ENCODE results near the gene PCSK7.
A peak's percentile ranks its signal among the peaks of the same experiment; 100 is the strongest.
"Not testable (repeated sequence)": the region's sequence is repeated elsewhere in the genome, so short reads cannot be mapped to it uniquely, and the experiment has no call there.

The PCSK7 gene

GRCh38 chr11:117183724-117184349 lies 48.0 kb downstream of the PCSK7 start:
- no peak for DNase-seq (ENCODE audit: low spot score)
- FAIRE-seq: no peak

- not testable (repeated sequence) for FAIRE-seq; DNase-seq (ENCODE audit: low spot score)
These were observed 48.7 kb downstream of the PCSK7 start for GRCh38 chr11:117183178-117183577.

- FAIRE-seq: no peak
These were observed 49.3 kb downstream of the PCSK7 start for GRCh38 chr11:117182551-117182935.

GRCh38 chr11:117181586-117182550 lies 50.0 kb downstream of the PCSK7 start:
- FAIRE-seq: no peak
- DNase-seq (ENCODE audit: low spot score): no peak

More at GRCh38 chr11:117182551-117182935, 49.3 kb downstream of the PCSK7 start:
- DNase-seq (ENCODE audit: low spot score): no peak

- FAIRE-seq (no peak), DNase-seq (ENCODE audit: low spot score) (no peak)
These were observed 51.0 kb downstream of the PCSK7 start for GRCh38 chr11:117180661-117181585.

GRCh38 chr11:117180020-117180419 lies 51.9 kb downstream of the PCSK7 start:
- FAIRE-seq (no peak), DNase-seq (ENCODE audit: low spot score) (no peak)

- DNase-seq (ENCODE audit: low spot score) (no peak), FAIRE-seq (no peak)
These were observed 52.5 kb downstream of the PCSK7 start for GRCh38 chr11:117179048-117179999.

- peak; percentile 68 for FAIRE-seq
- DNase-seq (ENCODE audit: low spot score): peak; percentile 59
These were observed 53.5 kb downstream of the PCSK7 start, which contains the start of gene SIDT2 for GRCh38 chr11:117178210-117179034. SIDT2 (plus strand) TSS chr11:117178743; CDS start chr11:117179264, 521 bp downstream.

GRCh38 chr11:117177534-117178209 lies 54.2 kb downstream of the PCSK7 start:
- FAIRE-seq (no peak), DNase-seq (ENCODE audit: low spot score) (no peak)

GRCh38 chr11:117176186-117176585 lies 55.7 kb downstream of the PCSK7 start:
- DNase-seq (ENCODE audit: low spot score) (no peak), FAIRE-seq (no peak)

GRCh38 chr11:117175781-117176180 lies 56.1 kb downstream of the PCSK7 start:
- no peak for FAIRE-seq

GRCh38 chr11:117175104-117175503 lies 56.8 kb downstream of the PCSK7 start:
- DNase-seq (ENCODE audit: low spot score) (no peak), FAIRE-seq (no peak)

More at GRCh38 chr11:117175781-117176180, 56.1 kb downstream of the PCSK7 start:
- no peak for DNase-seq (ENCODE audit: low spot score)

GRCh38 chr11:117172724-117173421 lies 59.0 kb downstream of the PCSK7 start:
- no peak for FAIRE-seq
- no peak for DNase-seq (ENCODE audit: low spot score)

- DNase-seq (ENCODE audit: low spot score) (no peak), FAIRE-seq (no peak)
These were observed 60.3 kb downstream of the PCSK7 start for GRCh38 chr11:117171404-117172061.

- DNase-seq (ENCODE audit: low spot score) (no peak), FAIRE-seq (no peak)
These were observed 60.9 kb downstream of the PCSK7 start for GRCh38 chr11:117171007-117171403.

- FAIRE-seq (no peak), DNase-seq (ENCODE audit: low spot score) (no peak)
These were observed 61.7 kb downstream of the PCSK7 start for GRCh38 chr11:117170210-117170609.

- FAIRE-seq: no peak
- DNase-seq (ENCODE audit: low spot score): no peak
These were observed 62.1 kb downstream of the PCSK7 start for GRCh38 chr11:117169736-117170135.
